K562 (cell line): Measurements from ENCODE around the gene THG1L. TPM values are rescaled to one million over a fixed set of nuclear protein-coding genes. Genes with fewer than 3 reads are reported as not detected.

Experiments used
- AFF4 ChIP-seq: sonication (generic); formaldehyde crosslinking; IDR thresholded peaks from 2 replicates; pipeline ENCODE4 v1.8.0; 2023; ENCODE audit warnings: mild to moderate bottlenecking, missing genetic modification reagents
- BMI1 ChIP-seq: fragments of 150-350 bp; IDR thresholded peaks from 2 replicates; pipeline ENCODE4 v1.6.1; 2014; ENCODE audit warnings: low read length
- BRD9 ChIP-seq: fragments of 450-650 bp; IDR thresholded peaks from 2 replicates; pipeline ENCODE4 v1.6.1; 2018; ENCODE audit warnings: low read depth; ENCODE audit not compliant: partially characterized antibody
- CC2D1A ChIP-seq: fragments of 450-650 bp; IDR thresholded peaks from 2 replicates; pipeline ENCODE4 v1.6.1; 2017; ENCODE audit warnings: mild to moderate bottlenecking
- ELF2 ChIP-seq: fragments of 250-450 bp; sonication (Bioruptor Pico); IDR thresholded peaks from 2 replicates; pipeline ENCODE4 v1.5.0; 2021; ENCODE audit warnings: mild to moderate bottlenecking
- ETV1 ChIP-seq: fragments of 450-650 bp; conservative IDR thresholded peaks from 2 replicates; pipeline ENCODE4 v1.6.1; 2016; ENCODE audit warnings: missing genetic modification characterization, control low read depth, low read depth, missing compliant biosample characterization
- HDAC1 ChIP-seq, 2 experiments: fragments of 450-650 bp; IDR thresholded peaks; 2 replicates each; pipeline ENCODE4 v1.6.1; 2016 to 2017; ENCODE audit warnings: inconsistent platforms in 1 of 2, mild to moderate bottlenecking in 1 of 2, moderate library complexity in 1 of 2
- HNRNPH1 ChIP-seq: fragments of 200-400 bp; formaldehyde crosslinking; optimal IDR thresholded peaks from 2 replicates; pipeline ENCODE3; 2017; ENCODE audit warnings: low read depth, mild to moderate bottlenecking, low read length, moderate library complexity
- MAFK ChIP-seq: IDR thresholded peaks from 2 replicates; pipeline ENCODE4 v1.6.1; 2011; ENCODE audit warnings: low read length, improper control_type of control experiment
- MAZ ChIP-seq, 2 experiments: fragments of 450-650 bp in 1 of 2; sonication (generic) in 1 of 2; formaldehyde crosslinking; IDR thresholded peaks in 1 of 2; conservative IDR thresholded peaks in 1 of 2; 2 replicates each; pipeline versions ENCODE4 v1.4.0 to v1.5.0; 2020; ENCODE audit warnings: mild to moderate bottlenecking in 1 of 2, missing genetic modification reagents in 1 of 2
- MCM2 ChIP-seq: fragments of 450-650 bp; IDR thresholded peaks from 2 replicates; pipeline ENCODE4 v1.6.1; 2017; ENCODE audit warnings: low read depth, mild to moderate bottlenecking
- MED1 ChIP-seq: sonication (generic); formaldehyde crosslinking; IDR thresholded peaks from 2 replicates; pipeline ENCODE4 v1.8.1; 2023; ENCODE audit warnings: missing genetic modification reagents, borderline replicate concordance
- MXD1 ChIP-seq: fragments of 250-450 bp; sonication (Bioruptor Pico); IDR thresholded peaks from 2 replicates; pipeline ENCODE4 v1.8.0; 2021; ENCODE audit warnings: borderline replicate concordance, mild to moderate bottlenecking, moderate library complexity; ENCODE audit not compliant: poor library complexity, severe bottlenecking
- OTX1 ChIP-seq: fragments of 450-650 bp; formaldehyde crosslinking; IDR thresholded peaks from 2 replicates; pipeline ENCODE4 v1.4.0; 2022; ENCODE audit warnings: mild to moderate bottlenecking
- RBBP5 ChIP-seq: fragments of 200-600 bp; sonication (generic); IDR thresholded peaks from 2 replicates; pipeline ENCODE4 v1.6.1; 2012; ENCODE audit warnings: borderline replicate concordance, mild to moderate bottlenecking, low read length, control low read depth, inconsistent platforms; ENCODE audit not compliant: insufficient read depth, poor library complexity, severe bottlenecking
- SMC3 ChIP-seq: conservative IDR thresholded peaks from 2 replicates; pipeline ENCODE4 v1.6.1; 2011; ENCODE audit warnings: low read depth, low read length, improper control_type of control experiment; ENCODE audit not compliant: insufficient read depth
- TAF15 ChIP-seq: fragments of 200-400 bp; formaldehyde crosslinking; IDR thresholded peaks from 2 replicates; pipeline ENCODE4 v1.6.1; 2017; ENCODE audit warnings: mild to moderate bottlenecking, low read depth, low read length, moderate library complexity
- TCF3 ChIP-seq: sonication (generic); formaldehyde crosslinking; IDR thresholded peaks from 2 replicates; pipeline ENCODE4 v1.4.0; 2020; ENCODE audit warnings: mild to moderate bottlenecking, missing genetic modification reagents
- TCFL5 ChIP-seq: fragments of 250-450 bp; sonication (Bioruptor Pico); conservative IDR thresholded peaks from 2 replicates; pipeline ENCODE4 v1.6.1; 2021; ENCODE audit warnings: mild to moderate bottlenecking, moderate library complexity, matching md5 sums
- WHSC1 ChIP-seq: IDR thresholded peaks from one replicate; pipeline ENCODE4 v1.6.1; 2012; ENCODE audit warnings: low read length, control low read depth, inconsistent platforms
- ZFX ChIP-seq: sonication (generic); formaldehyde crosslinking; IDR thresholded peaks from 2 replicates; pipeline ENCODE4 v1.8.0; 2022; ENCODE audit warnings: mild to moderate bottlenecking, missing genetic modification reagents, moderate library complexity
- ZNF124 ChIP-seq: sonication (generic); formaldehyde crosslinking; IDR thresholded peaks from 2 replicates; pipeline ENCODE4 v1.8.1; 2022; ENCODE audit warnings: missing genetic modification reagents
- ZNF232 ChIP-seq: sonication (generic); formaldehyde crosslinking; IDR thresholded peaks from 2 replicates; pipeline ENCODE4 v1.8.0; 2022; ENCODE audit warnings: mild to moderate bottlenecking, missing genetic modification reagents
- ZNF311 ChIP-seq: fragments of 250-450 bp; sonication (Bioruptor Pico); IDR thresholded peaks from 2 replicates; pipeline ENCODE4 v1.4.0; 2020; ENCODE audit warnings: mild to moderate bottlenecking, moderate library complexity
- ZNF436 ChIP-seq: fragments of 250-450, 450-650 bp; sonication (Bioruptor Pico); formaldehyde crosslinking; IDR thresholded peaks from 2 replicates; pipeline ENCODE4 v1.7.0; 2020; ENCODE audit warnings: mild to moderate bottlenecking
- ZNF717 ChIP-seq: fragments of 250-450 bp; sonication (Bioruptor Pico); IDR thresholded peaks from 2 replicates; pipeline ENCODE4 v1.5.0; 2021
- polyA plus RNA-seq, 8 experiments: library from polyadenylated mRNA; depleted of rRNA in 4 of 8; stranded (reverse) in 5 of 8; unstranded in 3 of 8; fragments of >200 nt; fragmentation: Nextera tagmentation in 2 of 8; fragmentation: Illumina TruSeq in 1 of 8; extraction: Ambion mirVana in 2 of 8; extraction: Trizol in 1 of 8; gene quantifications; 2 replicates each; pipeline versions ENCODE4 v1.2.1 to v1.2.3, GENCODE V29; 2011 to 2014; ENCODE audit warnings: inconsistent platforms in 1 of 8, missing spikeins in 1 of 8
- total RNA-seq, 7 experiments: library from RNA; depleted of rRNA in 6 of 7; stranded (reverse); fragments of >200 nt in 6 of 7; fragmentation: Illumina TruSeq in 2 of 7; extraction: Trizol in 2 of 7; gene quantifications; 2 replicates each; pipeline versions ENCODE4 v1.2.1 to v1.2.3, GENCODE V29; 2011 to 2021; ENCODE audit warnings: low replicate concordance in 1 of 7

The THG1L gene
- total and polyA plus RNA-seq, 9 of the 15 experiments (the other 6 are each of a cell fraction or from before 2014, with no cell fraction given): 21.8 to 40.7 (median 28.0) TPM

DNA sequence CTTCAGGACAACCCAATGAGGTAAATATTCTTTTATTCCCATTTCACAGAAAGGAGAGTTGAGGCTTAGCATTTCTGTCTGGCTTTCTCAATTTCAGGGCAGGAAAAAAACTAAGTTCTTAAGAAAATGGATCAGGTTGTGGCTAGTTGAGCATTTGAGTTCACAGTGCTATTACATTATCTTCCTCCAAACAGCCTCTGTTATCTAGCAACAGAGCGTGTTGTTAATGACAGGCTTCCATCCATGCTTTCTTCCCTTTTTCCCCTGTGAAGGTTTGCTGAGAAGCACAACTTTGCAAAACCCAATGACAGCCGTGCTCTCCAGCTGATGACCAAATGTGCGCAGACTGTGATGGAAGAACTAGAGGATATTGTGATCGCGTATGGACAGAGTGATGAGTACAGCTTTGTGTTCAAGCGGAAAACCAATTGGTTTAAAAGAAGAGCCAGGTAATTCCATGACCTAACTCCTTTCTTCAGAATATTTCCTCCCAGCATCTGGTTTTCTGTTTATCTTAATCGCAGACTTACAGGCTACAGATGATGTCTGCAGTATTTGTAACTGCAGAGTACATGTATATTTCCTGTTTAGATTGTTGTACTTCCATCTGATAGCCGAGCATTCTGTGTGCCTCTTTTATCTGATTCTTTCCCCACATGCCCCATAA is 1.5 kb downstream of the THG1L start (continued):
- TF ChIP-seq TAF15 (no peak), CC2D1A (no peak), HNRNPH1 (no peak), ZNF436 (CRISPR knock-in tag) (no peak), MED1 (CRISPR knock-in tag) (no peak), ETV1 (tag) (no peak), HDAC1 (IDR thresholded peaks at IDR 0.05) (peak in 1 of 2 experiments; percentile 70; a peak in 2 of 4 replicates), TCFL5 (CRISPR knock-in tag) (no peak), ELF2 (CRISPR knock-in tag) (no peak), ZNF717 (CRISPR knock-in tag) (no peak), BRD9 (no peak), MXD1 (CRISPR knock-in tag) (no peak), MAZ (CRISPR knock-in tag; conservative IDR thresholded peaks at IDR 0.05 in 1 of 2, IDR thresholded peaks at IDR 0.05 in 1 of 2) (no peak), MAFK (no peak), TCF3 (CRISPR knock-in tag) (peak; percentile 90), OTX1 (CRISPR knock-in tag) (no peak), ZNF124 (CRISPR knock-in tag) (no peak), SMC3 (no peak), BMI1 (no peak), AFF4 (no peak), WHSC1 (no peak), ZNF232 (CRISPR knock-in tag) (no peak), RBBP5 (no peak), ZNF311 (no peak), ZFX (CRISPR knock-in tag) (no peak), MCM2 (no peak)
